NCI-H82 (cell line): ENCODE measurements around the gene OAF.

Source experiments
- DNase-seq: peaks from one replicate; lab custom pipeline; 2025; lab: John Stamatoyannopoulos, UW

Gene OAF

GRCh38 chr11:120203626-120204025 lies 7.2 kb upstream of the OAF start:
- no peak for DNase-seq

GRCh38 chr11:120205596-120206161 lies 5.2 kb upstream of the OAF start:
- DNase-seq, result no peak

GRCh38 chr11:120207512-120207911 lies 3.3 kb upstream of the OAF start:
- DNase-seq, result no peak

GRCh38 chr11:120208001-120208441 lies 2.8 kb upstream of the OAF start:
- no peak for DNase-seq

GRCh38 chr11:120208777-120209176 lies 2.1 kb upstream of the OAF start:
- DNase-seq, result peak; percentile 61

- DNase-seq, result no peak
Observed at GRCh38 chr11:120209746-120210625, 846 bp upstream of the OAF start.

GRCh38 chr11:120211522-120212258 lies 858 bp downstream of the OAF start:
- peak; percentile 14 for DNase-seq

GRCh38 chr11:120212259-120212878 lies 1.5 kb downstream of the OAF start:
- no peak for DNase-seq

- no peak for DNase-seq
Observed at GRCh38 chr11:120212926-120213325, 2.1 kb downstream of the OAF start.

- DNase-seq, result no peak
Observed at GRCh38 chr11:120214581-120214980, 3.7 kb downstream of the OAF start.

GRCh38 chr11:120215634-120216033 lies 4.8 kb downstream of the OAF start:
- no peak for DNase-seq

GRCh38 chr11:120216426-120217102 lies 5.7 kb downstream of the OAF start:
- DNase-seq, result no peak

GRCh38 chr11:120217526-120217925 lies 6.7 kb downstream of the OAF start:
- DNase-seq, result no peak

- no peak for DNase-seq
Observed at GRCh38 chr11:120217941-120218694, 7.3 kb downstream of the OAF start.

GRCh38 chr11:120218695-120219033 lies 7.8 kb downstream of the OAF start:
- DNase-seq, result no peak

- peak; percentile 8 for DNase-seq
Observed at GRCh38 chr11:120219232-120219937, 8.6 kb downstream of the OAF start.

- DNase-seq, result no peak
Observed at GRCh38 chr11:120219938-120220746, 9.3 kb downstream of the OAF start.

- DNase-seq, result no peak
Observed at GRCh38 chr11:120220747-120221037, 9.9 kb downstream of the OAF start.

- DNase-seq, result no peak
Observed at GRCh38 chr11:120221115-120221752, 10.4 kb downstream of the OAF start.
